GM19372 (cell line): Measurements from ENCODE around the gene DNAJB9.
"Not testable (repeated sequence)": the region's sequence is repeated elsewhere in the genome, so short reads cannot be mapped to it uniquely, and the experiment has no call there.

Experiments
- ATAC-seq: cut with Tn5 transposase; IDR thresholded peaks from one replicate; pipeline ENCODE4 v1.9.1; 2021; ENCODE audit warnings: mild to moderate bottlenecking, low read depth, moderate library complexity; ENCODE audit not compliant: unreplicated experiment

Gene DNAJB9

DNA sequence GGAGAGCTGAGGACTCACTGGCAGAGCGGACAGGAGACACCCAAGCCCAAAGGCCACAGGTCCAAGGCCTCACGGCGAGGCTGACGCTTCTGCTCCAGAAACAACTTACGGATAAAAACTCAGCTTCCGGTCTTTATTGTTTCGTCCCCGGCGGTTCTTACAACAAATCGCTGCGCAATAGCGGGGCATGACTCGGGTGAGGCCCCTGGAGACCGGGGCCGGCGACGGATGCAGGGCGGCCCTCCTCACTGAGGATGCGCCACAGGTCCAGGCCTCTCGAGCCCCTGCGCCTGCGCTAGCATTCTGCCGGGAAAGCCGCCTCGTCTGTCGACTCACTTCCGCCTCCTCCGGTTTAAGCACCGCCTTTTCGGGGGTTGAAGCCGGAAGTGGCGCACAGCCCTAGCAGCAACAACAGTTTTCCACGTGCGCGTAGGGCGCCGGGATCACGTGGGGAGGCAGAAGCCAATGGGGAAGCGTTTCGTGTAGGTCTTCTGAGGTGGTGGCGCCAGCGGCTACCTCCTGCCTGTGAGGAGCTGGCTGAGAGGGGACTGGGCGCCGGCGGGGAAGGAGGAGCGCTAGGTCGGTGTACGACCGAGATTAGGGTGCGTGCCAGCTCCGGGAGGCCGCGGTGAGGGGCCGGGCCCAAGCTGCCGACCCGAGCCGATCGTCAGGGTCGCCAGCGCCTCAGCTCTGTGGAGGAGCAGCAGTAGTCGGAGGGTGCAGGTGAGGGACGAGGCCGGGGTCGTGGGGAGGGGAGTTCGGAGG, at the start of gene DNAJB9, which contains the start of gene THAP5:
DNAJB9 (plus strand) TSS at position 494 of the 765 bp plus-strand sequence. CDS start 1,853 bp downstream, outside the sequence.
THAP5 (minus strand) TSS at position 326 of the 765 bp plus-strand sequence; CDS start at position 189, 137 bp downstream.
- ATAC-seq: peak; percentile 93

DNA sequence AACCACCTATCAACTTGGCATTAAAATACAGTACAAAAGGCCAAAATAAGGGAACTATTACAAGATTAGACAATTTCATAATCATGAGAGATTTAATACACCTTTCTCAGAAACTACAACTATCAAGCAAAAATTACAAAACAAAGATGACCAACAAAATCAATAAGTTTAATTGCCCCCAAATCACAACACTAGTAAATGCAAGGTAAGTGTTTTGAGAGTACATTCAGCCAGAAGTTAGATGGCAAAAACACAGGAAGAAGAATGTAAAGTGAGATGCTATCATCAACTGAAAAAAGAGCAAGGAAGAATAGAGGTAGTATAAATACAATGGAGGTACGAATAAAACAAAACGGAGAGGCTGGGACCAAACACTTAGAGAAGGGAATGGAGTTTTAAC, 46.9 kb upstream of the DNAJB9 start:
- no peak for ATAC-seq

DNA sequence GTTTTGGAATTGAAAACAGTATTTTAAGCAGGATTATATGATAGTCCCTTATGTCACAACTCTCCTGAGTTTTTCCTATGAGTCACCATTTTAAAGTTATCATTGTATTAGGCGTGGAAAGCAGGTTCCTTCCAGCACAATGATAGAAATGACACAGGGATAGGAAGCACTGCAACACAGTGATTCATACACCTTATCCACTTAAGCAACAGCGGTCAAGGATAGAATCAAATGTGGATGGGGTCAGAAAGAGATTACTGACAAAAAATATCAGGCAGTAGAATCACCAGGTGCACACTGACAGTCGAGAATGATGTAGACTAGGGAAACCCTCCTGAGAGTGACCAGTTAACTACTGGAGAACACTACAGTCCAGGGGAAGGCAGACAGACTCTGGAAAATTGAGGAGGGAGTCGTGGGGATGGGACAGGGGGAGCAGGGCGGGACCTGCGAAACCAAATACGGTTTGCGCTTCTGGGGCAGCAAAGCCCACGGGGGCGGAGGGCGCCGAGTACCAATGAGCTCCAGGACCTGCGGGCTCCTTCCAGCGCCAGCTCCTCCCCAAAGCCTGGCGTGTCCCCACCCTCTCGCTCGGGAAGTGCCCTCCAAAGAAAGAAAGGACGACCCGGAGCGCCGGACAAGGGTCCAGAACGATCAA, 44.2 kb upstream of the DNAJB9 start:
- peak; percentile 40 for ATAC-seq

DNA sequence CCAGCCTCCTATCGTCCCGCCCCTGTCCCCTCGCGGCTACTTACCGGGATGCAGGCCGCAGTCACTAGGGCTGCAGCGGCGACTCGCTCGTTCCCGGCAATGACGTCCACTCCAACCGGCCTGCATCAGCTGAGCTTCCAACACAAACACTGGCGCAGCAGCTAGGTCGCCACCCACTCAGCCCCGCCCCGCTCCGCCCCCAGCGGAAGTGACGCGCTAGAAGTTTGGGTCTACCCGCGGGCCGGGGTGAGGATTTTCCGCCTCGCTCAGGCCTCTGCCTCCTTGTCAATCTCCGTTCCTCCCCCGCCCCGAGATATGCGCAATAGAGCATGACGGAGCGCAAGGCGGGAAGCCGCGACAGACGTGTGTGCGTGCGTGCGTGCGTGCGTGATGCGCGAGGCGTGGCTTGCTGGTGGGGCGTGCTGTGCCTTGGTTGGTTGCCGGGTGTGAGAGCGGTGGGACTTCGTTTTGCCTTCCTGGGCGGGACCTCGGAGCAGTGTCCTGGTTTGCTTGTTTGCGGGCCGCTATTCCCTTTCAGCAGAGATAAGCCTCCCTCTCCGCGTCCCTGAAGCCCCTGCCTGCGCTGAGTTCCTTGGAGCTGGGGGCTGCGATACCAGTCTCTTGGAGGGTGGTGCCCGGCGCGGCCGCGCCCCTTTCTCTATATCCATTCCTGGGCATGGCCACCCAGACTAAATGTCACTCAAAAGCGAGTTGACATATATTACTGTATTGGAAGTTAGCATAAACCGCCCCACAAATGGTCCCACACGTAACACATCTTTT, 43.5 kb upstream of the DNAJB9 start, which contains the start of gene PNPLA8:
PNPLA8 (minus strand) TSS at position 151 of the 783 bp plus-strand sequence. CDS start 10,644 bp downstream, outside the sequence.
- peak; percentile 93 for ATAC-seq

DNA sequence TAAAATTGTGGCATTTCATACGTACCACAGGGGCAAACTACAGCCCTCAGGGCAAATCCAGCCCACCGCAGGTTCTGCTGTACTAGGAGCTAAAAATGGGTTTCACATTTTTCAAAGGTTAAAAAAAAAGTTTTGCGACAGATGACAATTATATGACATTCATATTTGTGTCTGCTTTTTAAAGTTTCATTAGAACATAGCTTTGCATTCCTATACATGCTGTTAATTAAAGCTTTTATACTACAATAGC, 43.0 kb upstream of the DNAJB9 start:
- ATAC-seq: no peak

DNA sequence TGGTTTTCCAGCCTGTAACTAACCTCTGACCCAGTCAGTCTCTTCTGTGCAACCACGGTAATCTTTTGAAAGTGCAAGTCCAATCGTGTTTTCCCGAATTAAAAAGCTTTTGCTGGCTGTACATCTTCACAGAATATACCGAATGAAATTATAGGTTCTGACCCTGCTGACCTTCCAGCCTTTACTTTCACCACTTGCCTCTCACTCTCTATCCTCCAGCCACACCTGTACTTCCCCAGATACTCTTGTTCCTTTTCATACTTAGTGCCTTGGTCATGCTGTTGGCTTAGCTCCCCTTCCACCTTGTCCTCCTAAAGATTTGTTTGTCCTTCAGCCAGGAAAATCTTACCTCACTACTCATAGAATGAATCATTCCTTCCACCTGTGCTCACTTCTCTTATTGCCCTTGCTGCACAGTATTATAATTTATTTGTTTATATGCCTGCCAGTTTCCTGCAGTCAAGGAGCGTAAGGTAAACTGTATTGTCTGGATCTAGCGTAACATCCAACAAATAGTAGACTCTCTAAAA, 41.4 kb upstream of the DNAJB9 start:
- no peak for ATAC-seq

DNA sequence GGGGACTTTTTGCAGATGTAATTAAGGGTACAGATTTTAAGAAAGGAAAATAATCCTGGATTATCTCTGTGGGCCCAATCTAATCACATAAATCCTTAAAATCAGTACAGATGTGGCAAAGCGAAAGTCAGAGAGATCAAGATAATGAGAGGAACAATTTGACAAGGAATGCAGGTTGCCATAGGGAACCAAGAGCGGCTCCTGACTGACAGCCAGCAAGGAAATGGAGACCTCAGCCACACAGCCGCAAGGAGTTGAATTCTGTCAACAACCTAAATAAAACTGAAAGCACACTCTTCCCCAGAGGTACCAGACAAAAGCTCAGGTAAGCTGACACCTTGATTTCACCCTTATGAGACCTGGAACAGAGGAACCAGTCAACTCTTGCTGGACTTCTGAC, 40.3 kb upstream of the DNAJB9 start:
- ATAC-seq: no peak

DNA sequence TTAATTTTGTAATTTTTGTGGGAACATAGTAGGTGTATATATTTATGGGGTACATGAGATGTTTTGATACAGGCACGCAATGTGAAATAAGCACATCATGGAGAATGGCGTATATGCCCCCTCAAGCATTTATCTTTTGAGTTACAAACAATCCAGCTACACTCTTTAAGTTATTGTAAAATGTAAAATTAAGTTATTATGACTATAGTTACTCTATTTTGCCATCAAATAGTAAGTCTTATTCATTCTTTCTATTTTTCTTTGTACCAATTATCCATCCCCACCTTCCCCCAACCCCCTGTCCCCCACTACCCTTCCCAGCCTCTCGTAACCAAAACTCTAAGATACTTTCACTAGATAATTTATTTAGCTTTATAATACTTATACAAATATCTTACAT, 36.0 kb upstream of the DNAJB9 start:
- no peak for ATAC-seq

DNA sequence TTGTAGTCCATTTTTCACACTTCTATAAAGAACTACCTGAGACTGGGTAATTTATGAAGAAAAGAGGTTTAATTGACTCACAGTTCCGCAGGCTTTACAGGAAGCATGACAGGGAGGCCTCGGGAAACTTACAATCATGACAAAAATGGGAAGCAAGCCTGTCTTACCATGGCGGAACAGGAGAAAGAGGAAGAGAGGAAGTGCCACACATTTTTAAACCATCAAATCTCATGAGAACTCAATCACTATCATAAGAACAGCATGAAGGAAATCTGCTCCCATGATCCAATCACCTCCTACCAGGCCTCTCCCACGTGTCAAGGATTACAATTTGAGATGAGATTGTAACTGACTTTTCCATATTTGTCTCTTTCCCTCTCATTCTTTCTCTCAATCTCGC, 34.4 kb upstream of the DNAJB9 start:
- no peak for ATAC-seq

DNA sequence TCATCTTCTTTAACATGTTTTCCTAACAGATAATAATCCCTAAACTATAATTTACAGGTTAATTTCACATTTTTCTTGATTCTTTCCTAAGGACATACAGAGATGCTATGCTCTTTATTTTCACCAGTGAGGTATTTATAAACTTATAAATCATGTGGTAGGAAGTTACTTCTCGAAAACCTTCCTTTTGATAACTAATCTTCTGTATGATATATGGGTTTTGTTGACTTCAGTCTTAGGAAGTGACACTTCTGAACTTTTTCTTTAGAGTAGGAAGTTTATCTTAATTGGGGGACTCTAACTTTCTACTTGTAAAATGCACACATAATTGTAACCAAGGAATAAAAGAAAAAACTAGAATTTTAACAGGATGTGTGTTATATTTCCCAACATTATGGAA, 33.9 kb upstream of the DNAJB9 start:
- ATAC-seq: no peak

DNA sequence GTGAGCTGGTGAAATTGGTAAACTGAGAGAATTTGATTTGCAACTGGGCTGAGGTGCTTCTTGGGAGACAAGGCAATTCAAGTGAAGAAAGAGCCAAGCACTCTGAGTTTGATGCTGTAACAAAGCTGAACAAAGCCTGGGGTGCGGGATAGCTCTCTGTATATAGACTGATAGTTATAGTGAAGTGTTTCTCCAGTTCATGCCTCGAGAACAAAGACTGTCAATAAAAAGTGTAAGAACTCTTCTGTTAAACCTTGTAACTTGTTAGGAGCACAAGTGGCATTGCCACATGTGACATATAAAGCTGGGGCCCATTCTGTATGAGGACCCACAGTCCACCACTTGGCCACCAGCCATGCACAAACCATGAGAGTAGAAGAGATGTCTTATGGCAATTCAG, 32.4 kb upstream of the DNAJB9 start:
- no peak for ATAC-seq

DNA sequence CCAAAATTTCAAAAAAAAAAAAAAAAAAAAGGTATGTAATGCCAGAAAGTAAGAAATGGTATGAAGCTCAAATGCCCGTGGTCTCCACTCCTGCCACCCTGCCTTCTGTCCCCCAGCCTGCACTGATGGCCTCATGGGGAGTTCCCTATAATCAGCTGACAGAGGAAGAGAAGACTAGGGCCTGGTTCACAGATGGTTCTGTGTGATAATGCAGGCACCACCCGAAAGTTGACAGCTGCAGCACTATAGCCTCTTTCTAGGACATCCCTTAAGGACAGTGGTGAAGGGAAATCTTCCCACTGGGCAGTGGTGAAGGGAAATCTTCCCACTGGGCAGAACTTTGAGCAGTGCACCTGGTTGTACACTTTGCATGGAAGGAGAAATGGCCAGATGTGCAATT, 31.4 kb upstream of the DNAJB9 start:
- ATAC-seq: not testable (repeated sequence)

DNA sequence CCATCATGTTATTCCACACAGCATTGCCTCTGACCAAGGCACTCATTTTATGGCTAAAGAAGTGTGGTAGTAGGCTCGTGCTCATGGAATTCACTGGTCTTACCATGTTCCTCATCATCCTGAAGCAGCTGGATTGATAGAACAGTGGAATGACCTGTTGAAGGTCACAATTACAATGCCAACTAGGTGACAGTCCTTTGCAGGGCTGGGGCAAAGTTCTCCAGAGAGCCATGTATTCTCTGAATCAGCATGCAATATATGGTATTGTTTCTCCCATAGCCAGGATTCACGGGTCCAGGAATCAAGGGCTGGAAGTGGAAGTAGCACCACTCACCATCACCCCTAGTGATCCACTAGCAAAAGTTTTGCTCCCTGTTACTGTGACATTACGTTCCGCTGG, 31.0 kb upstream of the DNAJB9 start:
- not testable (repeated sequence) for ATAC-seq

DNA sequence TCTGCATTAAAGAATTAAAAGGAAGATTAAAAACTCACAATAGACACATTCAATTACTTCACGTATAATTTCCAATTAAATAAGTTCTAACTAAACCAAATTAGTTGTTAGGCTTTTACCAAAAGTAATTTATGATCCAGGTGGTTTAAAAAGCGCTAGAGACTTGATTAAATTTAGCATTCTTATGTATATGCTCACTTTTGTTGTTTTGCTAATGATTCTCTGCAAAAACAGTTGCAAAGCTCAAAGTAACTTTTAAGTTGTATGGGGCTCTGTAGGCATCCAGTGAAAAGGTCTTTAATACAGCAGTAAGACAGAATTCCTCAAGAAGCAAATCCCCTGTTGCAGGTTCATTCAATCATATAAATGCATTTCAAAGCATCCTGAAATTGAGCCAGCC, 28.2 kb upstream of the DNAJB9 start:
- no peak for ATAC-seq

DNA sequence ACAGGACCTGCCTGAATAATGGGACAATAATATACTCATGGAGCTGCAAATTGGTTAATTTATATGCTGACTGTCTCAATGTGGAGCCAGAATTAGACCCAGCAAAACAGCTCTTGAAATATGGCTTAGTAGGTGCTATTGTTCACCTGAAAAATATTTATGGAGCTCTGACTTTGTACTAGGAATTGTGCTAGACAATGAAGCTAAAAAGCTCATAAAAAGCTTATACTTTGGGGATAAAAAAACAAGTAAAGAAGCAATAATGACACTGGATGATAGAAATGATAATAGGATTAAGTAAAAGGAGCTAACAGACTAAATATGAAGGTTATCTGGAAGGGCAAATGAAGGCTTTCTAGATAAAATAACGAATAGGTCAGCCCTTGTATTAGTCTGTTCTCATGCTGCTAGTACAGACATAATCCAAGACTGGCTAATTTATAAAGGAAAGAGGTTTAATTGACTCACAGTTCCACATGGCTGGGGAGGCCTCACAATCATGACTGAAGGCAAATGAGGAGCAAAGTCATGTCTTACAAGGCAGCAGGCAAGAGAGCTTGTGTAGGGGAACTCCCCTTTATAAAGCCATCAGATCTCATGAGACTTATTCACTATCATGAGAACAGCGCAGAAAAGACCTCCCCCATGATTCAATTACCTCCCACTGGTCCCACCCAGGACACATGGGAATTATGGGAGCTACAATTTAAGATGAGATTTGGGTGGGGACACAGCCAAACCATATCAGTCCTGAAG, 21.4 kb upstream of the DNAJB9 start:
- not testable (repeated sequence) for ATAC-seq

DNA sequence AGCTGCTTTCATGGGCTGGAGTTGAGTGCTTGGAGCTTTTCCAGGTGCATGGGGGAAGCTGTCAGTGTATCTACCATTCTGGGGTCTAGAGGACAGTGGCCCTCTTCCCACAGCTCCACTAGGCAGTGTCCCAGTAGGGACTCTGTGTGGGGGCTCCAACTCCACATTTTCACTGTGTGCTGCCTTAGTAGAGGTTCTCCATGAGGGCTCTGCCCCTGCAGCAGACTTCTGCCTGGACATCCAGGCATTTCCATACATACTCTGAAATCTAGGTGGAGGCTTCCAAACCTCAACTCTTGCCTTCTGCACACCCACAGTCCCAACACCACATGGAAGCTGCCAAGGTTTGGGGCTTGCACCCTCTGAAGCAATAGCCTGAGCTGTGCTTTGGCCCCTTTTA, 13.0 kb upstream of the DNAJB9 start:
- not testable (repeated sequence) for ATAC-seq

DNA sequence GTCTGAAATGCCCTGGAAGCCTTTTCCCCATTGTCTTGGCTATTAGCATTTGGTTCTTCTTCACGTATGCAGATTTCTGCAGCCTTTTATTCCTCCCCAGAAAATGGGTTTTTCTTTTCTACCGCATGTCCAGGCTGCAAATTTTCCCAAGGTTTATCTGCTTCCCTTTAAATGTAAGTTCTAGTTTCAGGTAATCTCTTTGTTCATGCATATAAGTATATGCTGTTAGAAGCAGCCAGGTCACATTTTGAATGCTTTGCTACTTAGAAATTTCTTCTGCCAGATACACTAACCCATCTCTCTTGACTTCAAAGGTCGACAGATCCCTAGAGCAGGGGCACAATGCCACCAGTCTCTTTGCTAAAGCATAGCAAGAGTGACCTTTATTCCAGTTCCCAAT, 12.5 kb upstream of the DNAJB9 start:
- no peak for ATAC-seq

DNA sequence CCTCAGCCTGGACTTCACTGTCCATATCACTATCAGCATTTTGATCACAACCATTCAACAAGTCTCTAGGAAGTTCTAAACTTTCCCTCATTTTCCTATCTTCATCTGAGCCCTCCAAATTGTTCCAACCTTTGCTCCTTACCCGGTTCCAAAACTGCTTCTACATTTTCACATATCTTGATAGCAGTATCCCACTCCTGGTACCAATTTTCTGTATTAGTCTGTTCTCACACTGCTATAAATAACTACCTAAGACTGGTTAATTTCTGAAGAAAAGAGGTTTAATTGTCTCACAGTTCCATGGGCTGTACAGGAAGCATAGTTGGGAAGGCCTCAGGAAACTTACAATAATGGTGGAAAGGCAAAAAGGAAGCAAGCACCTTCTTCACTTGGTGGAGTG, 12.1 kb upstream of the DNAJB9 start:
- no peak for ATAC-seq

DNA sequence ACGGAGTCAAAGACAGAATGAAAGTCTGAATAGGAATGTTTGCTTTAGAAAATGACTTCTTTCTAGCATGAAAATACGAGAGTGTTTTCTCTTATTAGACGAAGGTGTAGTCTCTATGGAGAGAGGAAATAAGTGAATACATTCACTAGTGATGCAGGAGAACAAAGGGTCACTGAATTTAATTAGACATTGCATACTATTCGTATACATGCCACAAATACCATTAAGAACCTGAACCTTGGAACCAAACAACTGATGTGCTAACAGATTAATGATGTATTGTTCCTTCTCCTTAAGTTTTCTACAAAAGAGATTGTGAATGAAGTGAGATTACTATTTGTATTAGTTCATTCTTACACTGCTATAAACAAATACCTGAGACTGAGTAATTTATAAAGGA, 10.4 kb upstream of the DNAJB9 start:
- no peak for ATAC-seq

DNA sequence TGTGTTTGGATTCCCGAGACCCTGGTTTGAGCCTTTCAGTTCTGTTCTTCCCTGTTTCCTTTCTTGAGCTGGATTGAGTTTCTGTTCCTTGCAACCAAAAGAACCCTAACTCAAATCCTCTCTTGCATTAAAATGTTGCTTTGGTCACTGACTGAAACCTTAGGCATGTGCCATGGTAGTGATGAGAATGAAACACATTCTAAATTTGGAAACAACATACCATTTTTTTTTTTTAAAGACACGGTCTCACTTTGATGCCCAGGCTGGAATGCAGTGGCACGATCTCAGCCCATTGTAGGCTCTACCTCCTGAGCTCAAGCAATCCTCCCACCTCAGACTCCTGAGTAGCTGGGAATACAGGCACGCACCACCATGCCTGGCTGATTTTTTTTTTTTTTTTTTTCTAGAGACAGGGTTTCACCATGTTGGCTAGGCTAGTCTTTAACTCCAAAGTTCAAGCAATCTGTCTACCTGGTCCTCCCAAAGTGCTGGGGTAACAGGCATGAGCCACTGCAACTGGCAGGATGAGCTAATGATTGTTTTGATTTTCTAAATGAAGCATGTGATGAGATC, 8.5 kb upstream of the DNAJB9 start:
- no peak for ATAC-seq
